Endothelial cell (in vitro differentiated cells): ENCODE results near the gene ICA1. TPM values are rescaled to one million over a fixed set of nuclear protein-coding genes. Genes with fewer than 3 reads are reported as not detected.

ENCODE experiments used
- DNase-seq: peaks from one replicate; pipeline ENCODE4 v3.0.0; 2021; ENCODE audit warnings: low spot score
- H3K27ac Mint-ChIP-seq: one replicate; pipeline ENCODE4 v1.8.0; 2021; ENCODE audit warnings: mixed read lengths, inconsistent platforms; ENCODE audit not compliant: unreplicated experiment
- H3K27me3 Mint-ChIP-seq: one replicate; pipeline ENCODE4 v1.8.0; 2021; ENCODE audit warnings: mild to moderate bottlenecking, moderate library complexity, mixed read lengths, inconsistent platforms; ENCODE audit not compliant: unreplicated experiment
- H3K36me3 Mint-ChIP-seq: one replicate; pipeline ENCODE4 v1.8.0; 2021; ENCODE audit warnings: mild to moderate bottlenecking, low read depth, mixed read lengths, inconsistent platforms; ENCODE audit not compliant: unreplicated experiment
- H3K4me1 Mint-ChIP-seq: one replicate; pipeline ENCODE4 v1.8.0; 2021; ENCODE audit warnings: mild to moderate bottlenecking, mixed read lengths, inconsistent platforms; ENCODE audit not compliant: unreplicated experiment
- H3K4me3 Mint-ChIP-seq: one replicate; pipeline ENCODE4 v1.8.0; 2021; ENCODE audit warnings: mild to moderate bottlenecking, mixed read lengths, inconsistent platforms; ENCODE audit not compliant: unreplicated experiment
- H3K9me3 Mint-ChIP-seq: one replicate; pipeline ENCODE4 v1.8.0; 2021; ENCODE audit warnings: mixed read lengths, inconsistent platforms; ENCODE audit not compliant: unreplicated experiment
- total RNA-seq: library from RNA; stranded (reverse); fragmentation: NEBNext Ultra II Directional; extraction: Animal tissue kit (Norgen Biotek cat#: 25700); gene quantifications from one replicate; pipeline ENCODE4 v1.2.1, GENCODE V29; 2021; ENCODE audit not compliant: unreplicated experiment
- TF ChIP-seq, protein P1 (sequence below): fragments of 200-600 bp; sonication (generic); IDR thresholded peaks from one replicate; pipeline ENCODE4 v1.5.0; 2021; ENCODE audit warnings: antibody characterized with exemption; ENCODE audit not compliant: unreplicated experiment

The ICA1 gene
- total RNA-seq, 1 donor from 2014 or later, result 91.4 TPM

DNA sequence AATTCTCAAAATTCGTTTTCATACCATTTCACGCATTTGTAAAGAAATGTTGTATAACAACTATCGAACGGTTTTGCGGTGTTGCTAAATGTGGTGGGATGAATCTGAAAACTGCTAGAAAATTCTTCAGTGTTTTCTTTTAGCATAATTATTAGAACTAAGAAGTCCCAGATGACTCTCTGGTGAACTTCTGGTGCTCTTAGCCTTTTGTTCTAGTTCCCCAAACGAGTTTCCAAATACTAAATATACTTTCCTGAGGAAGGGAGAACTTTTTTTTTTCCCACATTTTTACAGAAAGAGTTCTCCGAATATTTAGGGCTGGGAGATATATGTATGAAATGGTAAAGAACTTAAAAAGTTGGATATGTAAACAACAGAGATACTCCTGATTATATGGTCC is 82.5 kb downstream of the ICA1 start:
- Mint-ChIP-seq H3K27me3 (peaks cover 2% of the 10 kb centered on the region), H3K4me1 (peaks cover 35% of the 10 kb centered on the region), H3K9me3 (no peaks in the 10 kb centered on the region), H3K4me3 (no peak overlapping the region), H3K36me3 (no peaks in the 10 kb centered on the region), H3K27ac (no peak overlapping the region)
- TF ChIP-seq, protein P1, sequence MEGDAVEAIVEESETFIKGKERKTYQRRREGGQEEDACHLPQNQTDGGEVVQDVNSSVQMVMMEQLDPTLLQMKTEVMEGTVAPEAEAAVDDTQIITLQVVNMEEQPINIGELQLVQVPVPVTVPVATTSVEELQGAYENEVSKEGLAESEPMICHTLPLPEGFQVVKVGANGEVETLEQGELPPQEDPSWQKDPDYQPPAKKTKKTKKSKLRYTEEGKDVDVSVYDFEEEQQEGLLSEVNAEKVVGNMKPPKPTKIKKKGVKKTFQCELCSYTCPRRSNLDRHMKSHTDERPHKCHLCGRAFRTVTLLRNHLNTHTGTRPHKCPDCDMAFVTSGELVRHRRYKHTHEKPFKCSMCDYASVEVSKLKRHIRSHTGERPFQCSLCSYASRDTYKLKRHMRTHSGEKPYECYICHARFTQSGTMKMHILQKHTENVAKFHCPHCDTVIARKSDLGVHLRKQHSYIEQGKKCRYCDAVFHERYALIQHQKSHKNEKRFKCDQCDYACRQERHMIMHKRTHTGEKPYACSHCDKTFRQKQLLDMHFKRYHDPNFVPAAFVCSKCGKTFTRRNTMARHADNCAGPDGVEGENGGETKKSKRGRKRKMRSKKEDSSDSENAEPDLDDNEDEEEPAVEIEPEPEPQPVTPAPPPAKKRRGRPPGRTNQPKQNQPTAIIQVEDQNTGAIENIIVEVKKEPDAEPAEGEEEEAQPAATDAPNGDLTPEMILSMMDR, result no peak
- no peak for DNase-seq

GRCh38 chr7:8178353-8178752 is 83.6 kb downstream of the ICA1 start:
- H3K27ac Mint-ChIP-seq, result no peak overlapping the region

DNA sequence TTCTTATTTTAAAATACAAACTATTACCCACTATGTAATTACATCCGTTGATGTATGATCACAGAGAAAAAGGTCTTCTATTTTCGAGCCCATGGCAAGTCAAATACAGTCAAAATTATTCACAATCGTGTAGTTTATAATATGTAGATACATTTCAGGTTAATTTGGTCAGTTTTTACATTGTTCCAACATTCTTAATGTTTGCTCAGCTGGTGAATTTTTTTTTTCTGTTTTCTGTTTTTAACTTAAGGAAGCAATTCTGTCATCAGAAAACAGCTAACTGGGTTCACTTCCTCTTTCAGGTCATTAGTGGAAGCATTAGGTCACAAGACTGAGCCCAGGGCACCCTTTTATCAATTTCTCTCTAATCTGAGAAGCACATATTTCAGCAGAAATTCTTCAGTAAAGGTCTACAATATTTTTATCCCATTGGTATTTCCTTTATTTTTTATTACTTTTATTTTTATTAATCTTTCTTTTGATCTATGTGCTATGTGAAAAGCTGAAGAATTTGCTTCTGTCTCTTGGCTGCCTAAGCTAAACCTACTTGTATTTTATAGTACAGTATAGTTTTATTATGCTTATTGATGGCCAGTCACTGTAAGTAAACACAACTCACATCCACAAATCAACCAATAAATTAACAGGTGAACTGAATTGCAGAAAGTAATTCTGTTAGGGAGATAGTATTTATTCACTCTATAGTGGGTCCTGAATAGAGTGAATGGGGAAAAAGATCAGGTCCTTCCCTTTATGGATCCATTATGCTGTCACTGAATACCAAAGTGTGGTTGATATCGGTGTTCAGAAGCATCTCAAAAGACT is 84.6 kb downstream of the ICA1 start:
- H3K27ac Mint-ChIP-seq, result no peak overlapping the region

More at GRCh38 chr7:8178353-8178752, 83.6 kb downstream of the ICA1 start:
- DNase-seq, result no peak
- TF ChIP-seq, protein P1, result no peak
- Mint-ChIP-seq H3K9me3 (no peaks in the 10 kb centered on the region), H3K4me3 (no peak overlapping the region), H3K27me3 (peaks cover 2% of the 10 kb centered on the region), H3K4me1 (peaks cover 43% of the 10 kb centered on the region), H3K36me3 (peaks cover 4% of the 10 kb centered on the region)

DNA sequence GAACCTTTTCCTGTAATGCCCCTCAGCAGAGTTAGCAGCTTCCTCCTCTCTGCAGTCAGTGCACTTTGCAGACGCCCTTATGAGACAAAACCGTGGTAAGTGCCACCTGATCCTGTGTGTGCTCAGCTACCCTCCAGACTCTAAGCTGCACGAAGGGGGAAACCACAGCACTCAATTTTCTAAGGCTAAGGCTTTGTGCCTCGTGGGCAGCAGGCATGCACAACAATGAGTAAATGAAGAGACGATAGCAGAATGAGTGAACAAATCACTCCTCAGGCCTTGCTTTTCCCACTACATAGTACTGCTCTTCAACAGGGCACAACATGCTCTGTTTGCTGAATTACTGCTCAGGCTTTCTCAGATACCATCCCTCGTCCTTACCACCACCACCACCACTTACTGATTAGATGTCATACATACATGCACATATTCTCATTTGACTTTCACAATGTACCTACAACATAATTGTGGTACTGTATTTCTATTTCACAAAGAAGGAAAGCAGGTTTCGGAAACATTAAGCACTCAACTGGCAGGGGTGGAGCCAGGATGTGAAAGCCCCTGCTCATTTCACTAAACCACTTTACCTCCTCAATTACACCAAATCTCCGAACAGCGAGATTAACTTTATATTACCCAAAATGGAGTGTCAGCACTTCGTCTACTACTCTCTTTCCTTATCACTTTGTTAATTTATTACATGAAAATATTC is 85.4 kb downstream of the ICA1 start:
- Mint-ChIP-seq H3K4me1 (peaks cover 43% of the 10 kb centered on the region), H3K36me3 (peaks cover 4% of the 10 kb centered on the region), H3K9me3 (no peaks in the 10 kb centered on the region), H3K27ac (peak overlapping the region; percentile 53), H3K4me3 (no peak overlapping the region), H3K27me3 (peaks cover 2% of the 10 kb centered on the region)
- TF ChIP-seq, protein P1, result no peak
- DNase-seq, result no peak

More for the DNA sequence above, 84.6 kb downstream of the ICA1 start:
- no peak overlapping the region for H3K4me3 Mint-ChIP-seq
- DNase-seq, result no peak
- H3K27me3 Mint-ChIP-seq, result peaks cover 2% of the 10 kb centered on the region
- H3K36me3 Mint-ChIP-seq, result peaks cover 4% of the 10 kb centered on the region
- TF ChIP-seq, protein P1, result no peak
- peaks cover 43% of the 10 kb centered on the region for H3K4me1 Mint-ChIP-seq
- H3K9me3 Mint-ChIP-seq, result no peaks in the 10 kb centered on the region
